Lower leg skin (tissue), 4 donors: Measurements from ENCODE around the gene DCDC2C. TPM values are rescaled to one million over a fixed set of nuclear protein-coding genes. Genes with fewer than 3 reads are reported as not detected.

Experiments used
- DNase-seq, 2 donors: peaks; one replicate each; pipeline ENCODE4 v3.0.0-alpha.2; 2019; ENCODE audit warnings: low spot score in 2 of 2
- H3K4me3 ChIP-seq: fragments of 200-600 bp; sonication (generic); 2 replicates; pipeline ENCODE4 v1.5.1; 2017; ENCODE audit warnings: mild to moderate bottlenecking, low read depth; ENCODE audit not compliant: poor library complexity, severe bottlenecking
- POLR2A ChIP-seq, 2 donors: fragments of 450-650 bp; IDR thresholded peaks; one replicate each; pipeline ENCODE4 v1.6.1; 2016 to 2017; ENCODE audit warnings: antibody characterized with exemption in 2 of 2, mild to moderate bottlenecking in 1 of 2, moderate library complexity in 1 of 2
- WGBS, 2 donors: methylation state at CpG; one replicate each; pipeline ENCODE4 v1.1.5; 2018; 5-methylcytosine and 5-hydroxymethylcytosine counted together
- intact Hi-C: fragments of 100-400 bp; cut with DNase I; formaldehyde crosslinking; loops from one replicate; pipeline ENCODE4 v1.15.0; 2023; ENCODE audit warnings: low total_unique reads
- total RNA-seq, 4 donors: library from RNA; depleted of rRNA; stranded (reverse); fragments of >200 nt; gene quantifications; one replicate each; pipeline ENCODE4 v1.1.0, GENCODE V29; 2016
- TF ChIP-seq, protein P1 (sequence below), 3 donors: fragments of 450-650 bp; IDR thresholded peaks; one replicate each; pipeline ENCODE4 v1.5.1; 2016; ENCODE audit warnings: antibody characterized with exemption in 3 of 3, mild to moderate bottlenecking in 3 of 3, moderate library complexity in 2 of 3

DCDC2C gene
- total RNA-seq, 4 donors from 2014 or later: 0.16 TPM; not detected in 3

DNA sequence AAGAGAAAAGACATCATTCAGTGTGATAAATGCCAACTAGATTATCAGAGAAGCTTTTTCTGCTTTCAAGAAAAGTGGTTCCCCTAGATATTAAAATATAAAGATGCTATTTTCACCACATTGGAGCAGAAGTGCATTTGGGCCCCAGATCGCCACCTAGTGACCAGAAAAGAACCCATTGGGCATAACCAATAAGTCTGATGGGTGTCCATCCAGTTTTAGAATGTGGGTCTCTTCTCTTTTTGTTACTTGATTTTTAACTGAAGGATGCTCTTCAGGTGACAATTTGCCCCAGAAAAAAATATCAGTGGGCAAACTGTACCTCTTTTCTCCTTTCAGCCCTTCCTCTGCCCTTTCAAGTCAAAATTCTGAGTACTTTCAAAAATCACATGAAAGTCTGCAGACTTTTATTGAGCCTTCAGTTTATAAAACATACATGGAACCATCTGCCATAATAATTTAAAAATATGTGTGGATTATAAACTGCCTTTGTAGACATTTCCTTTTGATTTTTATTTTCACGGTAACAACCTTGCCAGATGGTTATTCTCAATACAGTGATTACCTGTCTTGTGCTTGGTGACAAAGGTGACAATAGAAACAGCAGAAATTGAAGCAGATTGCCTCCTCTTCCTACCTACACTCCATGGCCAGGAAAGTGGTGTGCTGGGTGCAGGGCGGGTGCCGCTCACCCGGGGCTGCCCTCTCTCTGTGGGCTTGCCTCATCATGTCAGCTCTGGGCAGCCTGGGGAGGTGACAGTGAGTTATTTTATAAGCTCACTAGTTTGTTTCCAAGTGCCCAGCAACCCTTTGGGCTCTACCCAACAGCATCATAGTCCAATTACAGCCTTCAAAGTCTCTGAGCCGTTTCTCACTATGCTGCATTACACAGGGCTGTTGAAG lies 124.5 kb downstream of the DCDC2C start:
- TF ChIP-seq, protein P1, sequence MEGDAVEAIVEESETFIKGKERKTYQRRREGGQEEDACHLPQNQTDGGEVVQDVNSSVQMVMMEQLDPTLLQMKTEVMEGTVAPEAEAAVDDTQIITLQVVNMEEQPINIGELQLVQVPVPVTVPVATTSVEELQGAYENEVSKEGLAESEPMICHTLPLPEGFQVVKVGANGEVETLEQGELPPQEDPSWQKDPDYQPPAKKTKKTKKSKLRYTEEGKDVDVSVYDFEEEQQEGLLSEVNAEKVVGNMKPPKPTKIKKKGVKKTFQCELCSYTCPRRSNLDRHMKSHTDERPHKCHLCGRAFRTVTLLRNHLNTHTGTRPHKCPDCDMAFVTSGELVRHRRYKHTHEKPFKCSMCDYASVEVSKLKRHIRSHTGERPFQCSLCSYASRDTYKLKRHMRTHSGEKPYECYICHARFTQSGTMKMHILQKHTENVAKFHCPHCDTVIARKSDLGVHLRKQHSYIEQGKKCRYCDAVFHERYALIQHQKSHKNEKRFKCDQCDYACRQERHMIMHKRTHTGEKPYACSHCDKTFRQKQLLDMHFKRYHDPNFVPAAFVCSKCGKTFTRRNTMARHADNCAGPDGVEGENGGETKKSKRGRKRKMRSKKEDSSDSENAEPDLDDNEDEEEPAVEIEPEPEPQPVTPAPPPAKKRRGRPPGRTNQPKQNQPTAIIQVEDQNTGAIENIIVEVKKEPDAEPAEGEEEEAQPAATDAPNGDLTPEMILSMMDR (IDR thresholded peaks at IDR 0.05): no peak
- TF ChIP-seq POLR2A (IDR thresholded peaks at IDR 0.05): no peak
- no peak overlapping the region for H3K4me3 ChIP-seq
- DNase-seq: no peak
- intact Hi-C loops: no loop called here
- WGBS, 2 donors: 46 to 49% methylated on average over 6 of the region's 6 CpGs

DNA sequence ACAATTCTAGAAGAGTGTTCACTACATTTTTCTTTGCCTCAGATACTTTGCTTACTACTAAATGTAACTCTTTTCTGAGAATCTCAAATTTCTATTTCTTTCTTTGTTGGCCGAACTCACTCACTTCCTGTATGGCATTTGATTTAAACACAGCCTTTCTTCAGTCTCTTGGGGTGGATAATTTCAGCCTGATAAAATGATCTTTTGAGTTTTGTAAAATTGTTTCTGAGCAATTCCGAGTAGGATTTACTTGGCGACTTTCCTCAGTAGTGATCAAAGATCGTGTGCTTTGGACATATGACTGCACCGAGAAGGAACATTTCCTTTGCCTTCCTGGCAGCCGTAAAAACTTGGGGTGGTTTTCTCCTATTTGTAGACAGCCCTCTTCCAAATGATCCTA lies 127.4 kb downstream of the DCDC2C start:
- WGBS, 2 donors: 56 to 58% methylated on average over 6 of the region's 6 CpGs
- H3K4me3 ChIP-seq: no peak overlapping the region
- intact Hi-C loops: no loop called here
- TF ChIP-seq, protein P1 (IDR thresholded peaks at IDR 0.05): no peak
- TF ChIP-seq POLR2A (IDR thresholded peaks at IDR 0.05): no peak
- DNase-seq: no peak

DNA sequence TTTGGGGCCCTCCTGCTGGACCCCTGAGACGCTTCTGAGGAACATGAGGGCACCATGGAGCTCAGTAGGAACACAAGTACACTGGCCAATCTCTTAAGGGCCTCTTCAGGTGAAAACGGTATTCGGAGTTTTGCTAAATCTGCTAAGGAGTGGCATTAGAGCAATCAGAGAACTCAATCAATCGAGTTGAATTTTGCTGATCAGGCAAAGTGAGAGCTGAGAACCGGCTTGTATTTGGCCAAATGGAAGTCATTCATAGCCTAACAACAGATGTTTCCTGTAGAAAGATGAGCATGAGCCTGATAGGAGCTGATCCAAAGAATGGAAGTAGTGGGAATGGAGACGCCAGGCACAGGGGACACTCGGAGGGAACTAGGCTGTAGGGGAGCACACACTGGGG lies 133.7 kb downstream of the DCDC2C start:
- 78 to 89% methylated on average over 7 of the region's 7 CpGs for WGBS, 2 donors
- intact Hi-C loops: no loop called here
- TF ChIP-seq, protein P1 (IDR thresholded peaks at IDR 0.05): no peak
- no peak for TF ChIP-seq POLR2A (IDR thresholded peaks at IDR 0.05)
- H3K4me3 ChIP-seq: no peak overlapping the region
- no peak for DNase-seq

DNA sequence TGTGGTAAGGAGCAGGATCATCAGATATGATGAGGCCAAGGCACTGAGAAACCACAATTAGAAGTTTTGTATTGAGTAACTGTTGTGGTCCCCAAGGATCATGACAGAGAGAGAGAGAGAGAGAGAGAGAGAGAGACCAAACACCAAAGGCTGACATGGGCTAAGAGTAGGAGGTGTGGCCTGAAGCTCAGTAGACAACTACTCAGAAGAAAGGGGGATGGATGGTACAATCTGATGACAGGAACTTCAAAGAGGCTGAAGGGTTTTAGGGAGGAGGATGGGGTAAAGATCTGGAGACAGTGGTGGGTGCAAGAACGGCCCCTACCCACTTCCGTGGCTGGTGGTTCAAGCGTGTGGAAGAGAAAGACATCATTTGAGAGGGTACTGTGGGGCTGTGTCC lies 135.0 kb downstream of the DCDC2C start:
- TF ChIP-seq POLR2A (IDR thresholded peaks at IDR 0.05): no peak
- TF ChIP-seq, protein P1 (IDR thresholded peaks at IDR 0.05): no peak
- no peak for DNase-seq
- intact Hi-C loops: no loop called here
- no peak overlapping the region for H3K4me3 ChIP-seq
- WGBS, 2 donors: 92 to 96% methylated on average over 3 of the region's 3 CpGs

DNA sequence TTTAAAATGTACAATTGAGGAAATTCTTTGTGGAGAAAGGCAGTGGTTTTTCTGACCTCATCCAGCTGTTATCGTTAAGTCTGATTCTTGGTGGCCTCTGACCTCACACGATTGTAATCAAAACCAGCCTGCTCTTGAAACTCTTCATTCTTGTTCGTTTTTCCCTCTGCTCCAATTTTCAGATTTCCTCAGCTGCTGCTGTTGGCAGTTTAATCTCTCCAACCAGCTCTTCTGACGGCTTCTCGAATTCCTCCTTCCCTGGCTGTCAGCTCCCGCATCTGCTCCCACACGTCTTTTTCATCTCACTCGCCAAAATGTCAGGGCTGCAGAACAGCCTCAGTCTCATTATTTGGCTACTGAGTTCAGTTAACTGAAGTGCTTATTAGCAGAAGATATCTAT lies 136.1 kb downstream of the DCDC2C start:
- TF ChIP-seq, protein P1 (IDR thresholded peaks at IDR 0.05): no peak
- TF ChIP-seq POLR2A (IDR thresholded peaks at IDR 0.05): no peak
- 17 to 24% methylated on average over 8 of the region's 8 CpGs for WGBS, 2 donors
- no peak overlapping the region for H3K4me3 ChIP-seq
- intact Hi-C loops: no loop called here
- no peak for DNase-seq
